Measurements from ENCODE around the gene PLXNC1.

DNA sequence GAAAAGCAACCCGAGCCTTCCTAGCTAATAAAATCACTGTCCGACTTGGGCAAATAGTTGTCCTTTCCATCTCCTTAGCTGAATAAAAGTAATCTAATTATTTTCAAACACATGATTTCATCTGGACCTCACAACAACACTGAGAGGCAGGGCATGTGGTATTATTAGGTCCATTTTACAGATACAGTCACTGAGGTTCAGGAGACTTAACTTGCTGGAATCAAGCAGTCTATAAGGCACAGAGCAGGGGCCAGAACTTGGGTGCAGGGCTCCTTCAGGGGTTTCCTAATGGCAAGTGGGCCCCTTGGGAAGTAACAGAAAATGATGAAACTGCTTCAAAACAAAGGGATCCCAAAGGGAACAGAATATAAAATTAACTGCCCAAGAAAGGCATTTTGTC lies 15.5 kb downstream of the PLXNC1 start:
- TF ChIP-seq, protein P1, sequence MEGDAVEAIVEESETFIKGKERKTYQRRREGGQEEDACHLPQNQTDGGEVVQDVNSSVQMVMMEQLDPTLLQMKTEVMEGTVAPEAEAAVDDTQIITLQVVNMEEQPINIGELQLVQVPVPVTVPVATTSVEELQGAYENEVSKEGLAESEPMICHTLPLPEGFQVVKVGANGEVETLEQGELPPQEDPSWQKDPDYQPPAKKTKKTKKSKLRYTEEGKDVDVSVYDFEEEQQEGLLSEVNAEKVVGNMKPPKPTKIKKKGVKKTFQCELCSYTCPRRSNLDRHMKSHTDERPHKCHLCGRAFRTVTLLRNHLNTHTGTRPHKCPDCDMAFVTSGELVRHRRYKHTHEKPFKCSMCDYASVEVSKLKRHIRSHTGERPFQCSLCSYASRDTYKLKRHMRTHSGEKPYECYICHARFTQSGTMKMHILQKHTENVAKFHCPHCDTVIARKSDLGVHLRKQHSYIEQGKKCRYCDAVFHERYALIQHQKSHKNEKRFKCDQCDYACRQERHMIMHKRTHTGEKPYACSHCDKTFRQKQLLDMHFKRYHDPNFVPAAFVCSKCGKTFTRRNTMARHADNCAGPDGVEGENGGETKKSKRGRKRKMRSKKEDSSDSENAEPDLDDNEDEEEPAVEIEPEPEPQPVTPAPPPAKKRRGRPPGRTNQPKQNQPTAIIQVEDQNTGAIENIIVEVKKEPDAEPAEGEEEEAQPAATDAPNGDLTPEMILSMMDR (conservative IDR thresholded peaks at IDR 0.05 in 1 of 2, IDR thresholded peaks at IDR 0.05 in 1 of 2; ENCODE audit: extremely low read depth in 1 of 2, insufficient read depth in 1 of 2, low read depth in 1 of 2, low read length in 2 of 2) = no peak
- no peak for TF ChIP-seq EZH2 (IDR thresholded peaks at IDR 0.05; ENCODE audit: borderline replicate concordance, low read length)

Measured in mammary epithelial cell (primary cell).